WTC11 (cell line): ENCODE data around the gene PDZD2. TPM values are rescaled to one million over a fixed set of nuclear protein-coding genes. Genes with fewer than 3 reads are reported as not detected.
A peak's percentile ranks its signal among the peaks of the same experiment; 100 is the strongest.

Experiments
- ATAC-seq: fragments of 200-7000 bp; cut with Tn5 transposase; 2 replicates; pipeline ENCODE4 v1.10.0; 2021; ENCODE audit warnings: mild to moderate bottlenecking, moderate library complexity
- CTCF ChIA-PET: fragments of 300-600 bp; sonication (Branson Sonifier 250); formaldehyde crosslinking; loops from one replicate; lab custom pipeline; 2021; ENCODE audit warnings: antibody characterized with exemption; lab: Charles Lee
- POLR2A ChIA-PET: fragments of 350-600 bp; sonication (Branson Sonifier 250); formaldehyde crosslinking; loops from one replicate; lab custom pipeline; 2021; ENCODE audit warnings: antibody characterized with exemption; lab: Charles Lee
- DNase-seq: peaks from one replicate; pipeline ENCODE4 v3.0.0; 2021; ENCODE audit warnings: low spot score
- H3K27ac Mint-ChIP-seq: 2 replicates; pipeline ENCODE4 v1.8.0; 2021; ENCODE audit warnings: mixed read lengths
- H3K27me3 Mint-ChIP-seq: 2 replicates; pipeline ENCODE4 v1.8.0; 2021; ENCODE audit warnings: low read depth, mild to moderate bottlenecking, moderate library complexity, mixed read lengths
- H3K36me3 Mint-ChIP-seq: 2 replicates; pipeline ENCODE4 v1.8.0; 2021; ENCODE audit warnings: mixed read lengths
- H3K4me1 Mint-ChIP-seq: 2 replicates; pipeline ENCODE4 v1.8.0; 2022; ENCODE audit warnings: mixed read lengths
- H3K4me3 Mint-ChIP-seq: 2 replicates; pipeline ENCODE4 v1.8.0; 2021; ENCODE audit warnings: mild to moderate bottlenecking, moderate library complexity, mixed read lengths
- H3K9me3 Mint-ChIP-seq: 2 replicates; pipeline ENCODE4 v1.8.0; 2021; ENCODE audit warnings: mixed read lengths
- ERG ChIP-seq: fragments of 250-450 bp; sonication (Bioruptor Pico); IDR thresholded peaks from 2 replicates; pipeline ENCODE4 v1.8.0; 2021; ENCODE audit warnings: mild to moderate bottlenecking
- ETV6 ChIP-seq: sonication (generic); formaldehyde crosslinking; IDR thresholded peaks from 2 replicates; pipeline ENCODE4 v1.8.1; 2022; ENCODE audit warnings: mild to moderate bottlenecking, missing genetic modification reagents
- FOXP1 ChIP-seq: sonication (generic); formaldehyde crosslinking; IDR thresholded peaks from 2 replicates; pipeline ENCODE4 v1.8.0; 2022; ENCODE audit warnings: missing genetic modification reagents, mild to moderate bottlenecking, moderate library complexity, borderline replicate concordance
- IRF1 ChIP-seq: sonication (generic); formaldehyde crosslinking; IDR thresholded peaks from 2 replicates; pipeline ENCODE4 v1.8.0; 2023; ENCODE audit warnings: missing genetic modification reagents
- MYBL2 ChIP-seq: sonication (generic); formaldehyde crosslinking; IDR thresholded peaks from 2 replicates; pipeline ENCODE4 v1.8.1; 2023; ENCODE audit warnings: mild to moderate bottlenecking, moderate library complexity, missing genetic modification reagents
- NR2C2 ChIP-seq: sonication (generic); formaldehyde crosslinking; IDR thresholded peaks from 2 replicates; pipeline ENCODE4 v1.8.0; 2022; ENCODE audit warnings: mild to moderate bottlenecking, missing genetic modification reagents
- SP1 ChIP-seq: sonication (generic); formaldehyde crosslinking; conservative IDR thresholded peaks from 2 replicates; pipeline ENCODE4 v1.8.1; 2022; ENCODE audit warnings: missing genetic modification reagents
- TCF7 ChIP-seq: sonication (generic); formaldehyde crosslinking; IDR thresholded peaks from 2 replicates; pipeline ENCODE4 v1.8.0; 2022; ENCODE audit warnings: mild to moderate bottlenecking, low read depth, missing genetic modification reagents, moderate library complexity
- TP53 ChIP-seq: sonication (generic); formaldehyde crosslinking; IDR thresholded peaks from 2 replicates; pipeline ENCODE4 v1.8.1; 2023; ENCODE audit warnings: mild to moderate bottlenecking, missing genetic modification reagents
- ZBTB43 ChIP-seq: sonication (generic); formaldehyde crosslinking; IDR thresholded peaks from 2 replicates; pipeline ENCODE4 v1.8.1; 2023; ENCODE audit warnings: mild to moderate bottlenecking, missing genetic modification reagents
- ZNF263 ChIP-seq: sonication (generic); formaldehyde crosslinking; IDR thresholded peaks from 2 replicates; pipeline ENCODE4 v1.8.1; 2022; ENCODE audit warnings: low read depth, mild to moderate bottlenecking, moderate library complexity, missing genetic modification reagents
- ZNF423 ChIP-seq: fragments of 250-450 bp; sonication (Bioruptor Pico); IDR thresholded peaks from 2 replicates; pipeline ENCODE4 v2.1.2; 2022; ENCODE audit warnings: mild to moderate bottlenecking, moderate library complexity
- total RNA-seq: library from RNA; stranded (reverse); gene quantifications from 3 replicates; pipeline ENCODE4 v1.2.3, GENCODE V29; 2021
- TF ChIP-seq, protein P1 (sequence below): sonication (generic); formaldehyde crosslinking; IDR thresholded peaks from 2 replicates; pipeline ENCODE4 v1.8.1; 2023; ENCODE audit warnings: mild to moderate bottlenecking, missing genetic modification reagents, moderate library complexity
- TF ChIP-seq, protein P2 (sequence below): sonication (generic); formaldehyde crosslinking; IDR thresholded peaks from 2 replicates; pipeline ENCODE4 v1.8.1; 2022; ENCODE audit warnings: low read depth, mild to moderate bottlenecking, moderate library complexity, missing genetic modification reagents, borderline replicate concordance
- TF ChIP-seq, protein P3 (sequence below): fragments of 250-450 bp; sonication (Bioruptor Pico); IDR thresholded peaks from 2 replicates; pipeline ENCODE4 v2.1.2; 2022; ENCODE audit warnings: mild to moderate bottlenecking, moderate library complexity
- TF ChIP-seq, protein P4 (sequence below): fragments of 250-450 bp; sonication (Bioruptor Pico); IDR thresholded peaks from 2 replicates; pipeline ENCODE4 v1.9.0; 2021; ENCODE audit warnings: mild to moderate bottlenecking, borderline replicate concordance

The PDZD2 gene
- total RNA-seq, 1 experiment from 2014 or later = 11.4 TPM

- peaks cover 16% of the 10 kb centered on the region for H3K36me3 Mint-ChIP-seq
- H3K27ac Mint-ChIP-seq = peak overlapping the region; percentile 51
- H3K4me1 Mint-ChIP-seq = peaks cover 57% of the 10 kb centered on the region
Observed at GRCh38 chr5:31990701-31991110, 351.8 kb downstream of the PDZD2 start.

GRCh38 chr5:31992377-31992776 is 353.4 kb downstream of the PDZD2 start:
- Mint-ChIP-seq H3K4me1 (peaks cover 53% of the 10 kb centered on the region), H3K27ac (no peak overlapping the region), H3K4me3 (no peak overlapping the region), H3K9me3 (peaks cover 11% of the 10 kb centered on the region), H3K27me3 (peaks cover 2% of the 10 kb centered on the region; the same call in 1 of the 2 replicates), H3K36me3 (peaks cover 14% of the 10 kb centered on the region)
- ChIA-PET CTCF (no interaction called here), POLR2A (no interaction called here)
- ATAC-seq = peak; percentile 50; the same call in 1 of the 2 replicates
- TF ChIP-seq SP1 = no peak
- TF ChIP-seq, protein P1, sequence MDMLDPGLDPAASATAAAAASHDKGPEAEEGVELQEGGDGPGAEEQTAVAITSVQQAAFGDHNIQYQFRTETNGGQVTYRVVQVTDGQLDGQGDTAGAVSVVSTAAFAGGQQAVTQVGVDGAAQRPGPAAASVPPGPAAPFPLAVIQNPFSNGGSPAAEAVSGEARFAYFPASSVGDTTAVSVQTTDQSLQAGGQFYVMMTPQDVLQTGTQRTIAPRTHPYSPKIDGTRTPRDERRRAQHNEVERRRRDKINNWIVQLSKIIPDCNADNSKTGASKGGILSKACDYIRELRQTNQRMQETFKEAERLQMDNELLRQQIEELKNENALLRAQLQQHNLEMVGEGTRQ (CRISPR knock-in tag) = peak; percentile 7; the same call in 1 of the 2 replicates
- no peak for DNase-seq

More at GRCh38 chr5:31990701-31991110, 351.8 kb downstream of the PDZD2 start:
- no peak for DNase-seq
- ChIA-PET CTCF (no interaction called here), POLR2A (no interaction called here)
- ATAC-seq = no peak
- no peak for TF ChIP-seq MYBL2 (CRISPR knock-in tag)
- TF ChIP-seq NR2C2 (CRISPR knock-in tag) = no peak
- H3K4me3 Mint-ChIP-seq = no peak overlapping the region
- peaks cover 2% of the 10 kb centered on the region; the same call in 1 of the 2 replicates for H3K27me3 Mint-ChIP-seq
- peaks cover 14% of the 10 kb centered on the region for H3K9me3 Mint-ChIP-seq

DNA sequence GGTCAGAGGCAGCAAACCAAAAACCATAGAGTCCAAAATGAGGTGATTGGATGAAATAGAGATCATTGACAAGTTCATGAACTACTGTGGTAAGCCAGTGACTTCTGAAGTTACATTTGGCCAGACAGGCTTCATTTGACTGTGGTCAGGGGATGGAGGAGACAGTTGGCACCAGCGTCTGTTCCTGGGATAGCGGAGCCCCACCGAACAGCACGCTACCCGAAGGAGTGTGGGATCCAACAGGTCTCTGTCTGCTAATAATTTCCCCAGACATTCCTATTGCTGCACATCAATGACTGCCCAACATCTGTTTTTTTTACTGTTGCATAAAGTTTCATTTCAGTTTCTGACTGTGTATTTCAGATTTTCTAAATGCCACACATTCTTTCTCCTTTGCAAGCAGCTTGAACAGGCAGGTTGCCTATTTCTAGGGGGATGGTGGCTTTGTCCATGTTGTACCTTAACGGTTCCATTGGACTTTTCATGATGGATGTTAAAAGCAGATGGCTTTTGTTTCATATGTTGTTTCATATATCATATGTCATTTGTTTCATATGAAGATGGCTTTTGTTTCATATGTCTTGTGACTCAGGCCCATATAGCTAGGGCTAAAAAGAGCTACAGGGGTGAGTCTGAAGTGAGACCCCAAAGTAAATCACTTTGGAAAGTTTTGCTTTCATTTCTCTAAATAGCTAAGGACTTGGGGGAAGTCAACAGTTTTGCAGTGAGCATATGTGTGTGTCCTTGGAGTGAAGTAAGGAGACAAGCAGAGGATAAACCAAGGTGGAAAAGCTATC is 354.4 kb downstream of the PDZD2 start:
- Mint-ChIP-seq H3K27me3 (no peaks in the 10 kb centered on the region), H3K27ac (peak overlapping the region; percentile 66), H3K4me1 (peaks cover 53% of the 10 kb centered on the region), H3K9me3 (peaks cover 4% of the 10 kb centered on the region; the same call in 1 of the 2 replicates), H3K4me3 (no peak overlapping the region), H3K36me3 (peaks cover 7% of the 10 kb centered on the region)
- TF ChIP-seq TP53 (CRISPR knock-in tag) (no peak), SP1 (no peak), TCF7 (CRISPR knock-in tag) (no peak), FOXP1 (CRISPR knock-in tag) (no peak), IRF1 (CRISPR knock-in tag) (no peak), ERG (CRISPR knock-in tag) (no peak), NR2C2 (CRISPR knock-in tag) (no peak), ZBTB43 (CRISPR knock-in tag) (no peak), ZNF263 (no peak), ZNF423 (CRISPR knock-in tag) (no peak), ETV6 (CRISPR knock-in tag) (no peak)
- TF ChIP-seq, protein P2, sequence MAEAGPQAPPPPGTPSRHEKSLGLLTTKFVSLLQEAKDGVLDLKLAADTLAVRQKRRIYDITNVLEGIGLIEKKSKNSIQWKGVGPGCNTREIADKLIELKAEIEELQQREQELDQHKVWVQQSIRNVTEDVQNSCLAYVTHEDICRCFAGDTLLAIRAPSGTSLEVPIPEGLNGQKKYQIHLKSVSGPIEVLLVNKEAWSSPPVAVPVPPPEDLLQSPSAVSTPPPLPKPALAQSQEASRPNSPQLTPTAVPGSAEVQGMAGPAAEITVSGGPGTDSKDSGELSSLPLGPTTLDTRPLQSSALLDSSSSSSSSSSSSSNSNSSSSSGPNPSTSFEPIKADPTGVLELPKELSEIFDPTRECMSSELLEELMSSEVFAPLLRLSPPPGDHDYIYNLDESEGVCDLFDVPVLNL (CRISPR knock-in tag) = no peak
- TF ChIP-seq, protein P3, sequence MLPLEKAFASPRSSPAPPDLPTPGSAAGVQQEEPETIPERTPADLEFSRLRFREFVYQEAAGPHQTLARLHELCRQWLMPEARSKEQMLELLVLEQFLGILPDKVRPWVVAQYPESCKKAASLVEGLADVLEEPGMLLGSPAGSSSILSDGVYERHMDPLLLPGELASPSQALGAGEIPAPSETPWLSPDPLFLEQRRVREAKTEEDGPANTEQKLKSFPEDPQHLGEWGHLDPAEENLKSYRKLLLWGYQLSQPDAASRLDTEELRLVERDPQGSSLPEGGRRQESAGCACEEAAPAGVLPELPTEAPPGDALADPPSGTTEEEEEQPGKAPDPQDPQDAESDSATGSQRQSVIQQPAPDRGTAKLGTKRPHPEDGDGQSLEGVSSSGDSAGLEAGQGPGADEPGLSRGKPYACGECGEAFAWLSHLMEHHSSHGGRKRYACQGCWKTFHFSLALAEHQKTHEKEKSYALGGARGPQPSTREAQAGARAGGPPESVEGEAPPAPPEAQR = no peak
- TF ChIP-seq, protein P4, sequence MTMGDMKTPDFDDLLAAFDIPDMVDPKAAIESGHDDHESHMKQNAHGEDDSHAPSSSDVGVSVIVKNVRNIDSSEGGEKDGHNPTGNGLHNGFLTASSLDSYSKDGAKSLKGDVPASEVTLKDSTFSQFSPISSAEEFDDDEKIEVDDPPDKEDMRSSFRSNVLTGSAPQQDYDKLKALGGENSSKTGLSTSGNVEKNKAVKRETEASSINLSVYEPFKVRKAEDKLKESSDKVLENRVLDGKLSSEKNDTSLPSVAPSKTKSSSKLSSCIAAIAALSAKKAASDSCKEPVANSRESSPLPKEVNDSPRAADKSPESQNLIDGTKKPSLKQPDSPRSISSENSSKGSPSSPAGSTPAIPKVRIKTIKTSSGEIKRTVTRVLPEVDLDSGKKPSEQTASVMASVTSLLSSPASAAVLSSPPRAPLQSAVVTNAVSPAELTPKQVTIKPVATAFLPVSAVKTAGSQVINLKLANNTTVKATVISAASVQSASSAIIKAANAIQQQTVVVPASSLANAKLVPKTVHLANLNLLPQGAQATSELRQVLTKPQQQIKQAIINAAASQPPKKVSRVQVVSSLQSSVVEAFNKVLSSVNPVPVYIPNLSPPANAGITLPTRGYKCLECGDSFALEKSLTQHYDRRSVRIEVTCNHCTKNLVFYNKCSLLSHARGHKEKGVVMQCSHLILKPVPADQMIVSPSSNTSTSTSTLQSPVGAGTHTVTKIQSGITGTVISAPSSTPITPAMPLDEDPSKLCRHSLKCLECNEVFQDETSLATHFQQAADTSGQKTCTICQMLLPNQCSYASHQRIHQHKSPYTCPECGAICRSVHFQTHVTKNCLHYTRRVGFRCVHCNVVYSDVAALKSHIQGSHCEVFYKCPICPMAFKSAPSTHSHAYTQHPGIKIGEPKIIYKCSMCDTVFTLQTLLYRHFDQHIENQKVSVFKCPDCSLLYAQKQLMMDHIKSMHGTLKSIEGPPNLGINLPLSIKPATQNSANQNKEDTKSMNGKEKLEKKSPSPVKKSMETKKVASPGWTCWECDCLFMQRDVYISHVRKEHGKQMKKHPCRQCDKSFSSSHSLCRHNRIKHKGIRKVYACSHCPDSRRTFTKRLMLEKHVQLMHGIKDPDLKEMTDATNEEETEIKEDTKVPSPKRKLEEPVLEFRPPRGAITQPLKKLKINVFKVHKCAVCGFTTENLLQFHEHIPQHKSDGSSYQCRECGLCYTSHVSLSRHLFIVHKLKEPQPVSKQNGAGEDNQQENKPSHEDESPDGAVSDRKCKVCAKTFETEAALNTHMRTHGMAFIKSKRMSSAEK (CRISPR knock-in tag) = no peak
- CTCF ChIA-PET = no interaction called here
- DNase-seq (no peak), ATAC-seq (no peak)
- POLR2A ChIA-PET = no interaction called here
